Activated naive CD4-positive, alpha-beta T cell treated with anti-CD3 and anti-CD28 coated beads, Interleukin-2, amount 10 ng/mL, durations not matched to agents 7 days and 5 days (primary cell): ENCODE results near the gene KIFC3.

Experiments
- CTCF ChIA-PET: fragments of 350-600 bp; sonication (Branson Sonifier 250); formaldehyde crosslinking; loops from one replicate; lab custom pipeline; 2021; ENCODE audit warnings: antibody characterized with exemption; lab: Charles Lee
- DNase-seq: peaks from one replicate; pipeline ENCODE4 v3.0.0-alpha.2; 2020
- H3K27ac Mint-ChIP-seq: one replicate; pipeline ENCODE4 v1.8.0; 2021; ENCODE audit warnings: mild to moderate bottlenecking, moderate library complexity, mixed read lengths
- H3K27me3 Mint-ChIP-seq: one replicate; pipeline ENCODE4 v1.8.0; 2021; ENCODE audit warnings: mild to moderate bottlenecking, mixed read lengths
- H3K36me3 Mint-ChIP-seq: one replicate; pipeline ENCODE4 v1.8.0; 2021; ENCODE audit warnings: mixed read lengths
- H3K4me1 Mint-ChIP-seq: one replicate; pipeline ENCODE4 v1.8.0; 2021; ENCODE audit warnings: mixed read lengths
- H3K4me3 Mint-ChIP-seq: one replicate; pipeline ENCODE4 v1.8.0; 2021; ENCODE audit warnings: mild to moderate bottlenecking, moderate library complexity, mixed read lengths
- H3K9me3 Mint-ChIP-seq: one replicate; pipeline ENCODE4 v1.8.0; 2021; ENCODE audit warnings: mixed read lengths

Gene KIFC3

DNA sequence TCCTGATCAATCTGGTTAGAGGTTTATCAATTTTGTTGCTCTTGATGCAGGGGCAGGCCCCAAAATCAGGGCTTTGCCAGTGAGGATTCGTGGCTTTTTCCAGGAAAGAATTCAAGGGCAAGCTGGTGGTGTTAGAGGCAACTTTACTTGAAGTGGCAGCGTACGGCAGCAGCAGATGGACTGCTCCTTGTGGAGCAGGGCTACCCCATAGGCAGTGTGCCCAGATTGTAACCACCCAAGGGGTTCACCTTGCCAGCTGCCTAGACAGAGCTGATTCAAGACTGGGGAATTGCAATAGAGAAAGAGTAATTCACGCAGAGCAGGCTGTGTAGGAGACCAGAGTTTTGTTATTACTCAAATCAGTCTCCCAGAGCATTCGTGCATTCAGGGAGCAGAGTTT is 90.9 kb downstream of the KIFC3 start:
- DNase-seq: no peak

DNA sequence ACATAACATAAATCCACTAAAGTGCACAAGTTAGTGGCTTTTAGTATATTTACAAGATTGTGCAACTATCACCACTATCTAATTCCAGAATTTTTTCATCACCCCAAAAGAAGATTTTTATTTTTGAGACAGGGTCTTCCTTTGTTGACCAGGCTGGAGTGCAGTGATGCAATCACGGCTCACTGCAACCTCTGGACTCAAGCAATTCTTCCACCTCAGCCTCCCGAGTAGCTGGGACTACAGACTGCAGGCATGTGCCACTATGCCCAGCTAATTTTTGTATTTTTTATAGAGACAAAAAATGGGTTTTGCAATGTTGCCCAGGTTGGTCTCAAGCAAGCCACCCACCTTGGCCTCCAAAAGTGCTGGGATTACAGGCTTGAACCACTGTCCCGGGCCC is 92.6 kb downstream of the KIFC3 start:
- DNase-seq: no peak
- no peak overlapping the region for H3K27ac Mint-ChIP-seq
- CTCF ChIA-PET: no interaction called here
- H3K4me1 Mint-ChIP-seq: no peaks in the 10 kb centered on the region
- peaks cover 3% of the 10 kb centered on the region for H3K9me3 Mint-ChIP-seq
- peaks cover 42% of the 10 kb centered on the region for H3K27me3 Mint-ChIP-seq
- no peak overlapping the region for H3K4me3 Mint-ChIP-seq
- H3K36me3 Mint-ChIP-seq: no peaks in the 10 kb centered on the region

More for the DNA sequence above, 90.9 kb downstream of the KIFC3 start:
- H3K27ac Mint-ChIP-seq: no peak overlapping the region
- no peaks in the 10 kb centered on the region for H3K36me3 Mint-ChIP-seq
- no peak overlapping the region for H3K4me3 Mint-ChIP-seq
- H3K27me3 Mint-ChIP-seq: peaks cover 48% of the 10 kb centered on the region
- CTCF ChIA-PET: interaction anchor here (1.6 kb wide), 1 partner anchor 10 kb away, joined by 3 read pairs; no protein-coding TSS in a partner anchor
- peaks cover 3% of the 10 kb centered on the region for H3K9me3 Mint-ChIP-seq
- H3K4me1 Mint-ChIP-seq: no peaks in the 10 kb centered on the region
